Chondrocyte (in vitro differentiated cells): ENCODE measurements around the gene CCDC148. TPM values are rescaled to one million over a fixed set of nuclear protein-coding genes. Genes with fewer than 3 reads are reported as not detected.
A peak's percentile ranks its signal among the peaks of the same experiment; 100 is the strongest.

Experiments used
- DNase-seq: peaks from one replicate; pipeline ENCODE4 v3.0.0; 2021; ENCODE audit warnings: mixed read lengths, low spot score
- H3K27ac Mint-ChIP-seq: one replicate; pipeline ENCODE4 v1.8.0; 2021; ENCODE audit warnings: mild to moderate bottlenecking, moderate library complexity, mixed read lengths; ENCODE audit not compliant: unreplicated experiment
- H3K27me3 Mint-ChIP-seq: 2 replicates; pipeline ENCODE4 v1.8.0; 2021; ENCODE audit warnings: low read depth, mixed read lengths
- H3K36me3 Mint-ChIP-seq: 2 replicates; pipeline ENCODE4 v1.8.0; 2021; ENCODE audit warnings: low read depth, mixed read lengths
- H3K4me1 Mint-ChIP-seq: 2 replicates; pipeline ENCODE4 v1.8.0; 2021; ENCODE audit warnings: low read depth, mild to moderate bottlenecking, mixed read lengths
- H3K4me3 Mint-ChIP-seq: one replicate; pipeline ENCODE4 v1.8.0; 2021; ENCODE audit warnings: mild to moderate bottlenecking, moderate library complexity, mixed read lengths; ENCODE audit not compliant: unreplicated experiment
- H3K9me3 Mint-ChIP-seq: 2 replicates; pipeline ENCODE4 v1.8.0; 2021; ENCODE audit warnings: low read depth, mixed read lengths
- total RNA-seq: library from RNA; stranded (reverse); gene quantifications from 3 replicates; pipeline ENCODE4 v1.2.1, GENCODE V29; 2021
- TF ChIP-seq, protein P1 (sequence below): fragments of 200-600 bp; sonication (generic); IDR thresholded peaks from 2 replicates; pipeline ENCODE4 v1.5.0; 2021; ENCODE audit warnings: antibody characterized with exemption, mild to moderate bottlenecking, moderate library complexity

Gene CCDC148
- total RNA-seq, 1 donor from 2014 or later = 0.52 TPM

DNA sequence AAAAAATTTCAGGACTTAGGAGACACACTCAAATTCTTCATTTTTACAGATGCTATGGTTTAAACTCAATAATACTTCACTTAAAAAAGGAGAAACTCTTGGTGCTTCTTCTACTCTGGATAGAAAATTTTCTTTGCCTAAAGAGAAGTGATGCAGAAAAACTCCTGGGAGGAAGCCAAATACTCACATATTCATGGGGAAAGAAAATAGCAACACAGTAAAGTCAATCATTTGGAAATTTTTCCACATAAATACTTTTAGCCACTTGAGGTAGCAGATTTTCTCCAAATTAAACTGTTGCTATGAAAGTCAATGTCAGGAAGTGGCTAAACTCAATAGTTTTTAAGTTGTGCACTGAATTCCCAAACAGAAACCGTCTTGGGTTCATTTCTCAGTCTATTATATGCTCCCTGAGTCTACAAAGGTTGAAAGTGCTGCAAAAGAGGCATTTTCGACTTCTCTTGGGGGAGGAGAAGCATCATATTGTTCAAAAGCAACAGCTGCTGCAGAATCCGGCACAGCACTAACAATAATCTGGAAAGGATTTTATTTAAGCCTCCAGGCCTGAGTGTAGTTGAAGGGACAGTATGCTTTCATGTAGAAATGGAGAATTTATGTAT is 273.8 kb downstream of the CCDC148 start:
- Mint-ChIP-seq H3K27me3 (no peaks in the 10 kb centered on the region), H3K4me1 (peaks cover 35% of the 10 kb centered on the region), H3K27ac (no peak overlapping the region), H3K9me3 (no peaks in the 10 kb centered on the region), H3K4me3 (no peak overlapping the region), H3K36me3 (no peaks in the 10 kb centered on the region)
- TF ChIP-seq, protein P1, sequence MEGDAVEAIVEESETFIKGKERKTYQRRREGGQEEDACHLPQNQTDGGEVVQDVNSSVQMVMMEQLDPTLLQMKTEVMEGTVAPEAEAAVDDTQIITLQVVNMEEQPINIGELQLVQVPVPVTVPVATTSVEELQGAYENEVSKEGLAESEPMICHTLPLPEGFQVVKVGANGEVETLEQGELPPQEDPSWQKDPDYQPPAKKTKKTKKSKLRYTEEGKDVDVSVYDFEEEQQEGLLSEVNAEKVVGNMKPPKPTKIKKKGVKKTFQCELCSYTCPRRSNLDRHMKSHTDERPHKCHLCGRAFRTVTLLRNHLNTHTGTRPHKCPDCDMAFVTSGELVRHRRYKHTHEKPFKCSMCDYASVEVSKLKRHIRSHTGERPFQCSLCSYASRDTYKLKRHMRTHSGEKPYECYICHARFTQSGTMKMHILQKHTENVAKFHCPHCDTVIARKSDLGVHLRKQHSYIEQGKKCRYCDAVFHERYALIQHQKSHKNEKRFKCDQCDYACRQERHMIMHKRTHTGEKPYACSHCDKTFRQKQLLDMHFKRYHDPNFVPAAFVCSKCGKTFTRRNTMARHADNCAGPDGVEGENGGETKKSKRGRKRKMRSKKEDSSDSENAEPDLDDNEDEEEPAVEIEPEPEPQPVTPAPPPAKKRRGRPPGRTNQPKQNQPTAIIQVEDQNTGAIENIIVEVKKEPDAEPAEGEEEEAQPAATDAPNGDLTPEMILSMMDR = no peak
- DNase-seq = no peak

DNA sequence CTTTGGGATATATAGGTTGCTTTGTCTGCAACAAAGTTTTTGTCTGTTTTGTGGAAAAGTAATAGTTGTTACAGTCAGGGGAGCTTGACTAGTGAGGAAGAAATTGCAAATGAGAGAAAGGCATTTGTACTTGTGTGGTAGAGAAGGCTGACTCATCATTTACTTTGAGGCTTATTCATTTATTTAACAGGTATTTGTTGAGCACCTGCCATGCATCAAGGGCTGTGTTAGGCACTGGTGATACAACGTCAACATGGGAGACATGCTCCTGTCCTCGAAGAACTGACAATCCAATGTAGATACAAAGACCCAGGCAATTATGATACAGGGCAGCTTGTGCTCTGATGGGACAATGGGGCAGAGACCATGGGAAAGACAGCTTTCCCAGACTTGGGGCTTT is 275.4 kb downstream of the CCDC148 start:
- Mint-ChIP-seq H3K4me1 (peaks cover 35% of the 10 kb centered on the region), H3K4me3 (no peak overlapping the region), H3K27me3 (no peaks in the 10 kb centered on the region), H3K27ac (no peak overlapping the region), H3K36me3 (no peaks in the 10 kb centered on the region), H3K9me3 (no peaks in the 10 kb centered on the region)
- DNase-seq = no peak
- TF ChIP-seq, protein P1 = no peak

DNA sequence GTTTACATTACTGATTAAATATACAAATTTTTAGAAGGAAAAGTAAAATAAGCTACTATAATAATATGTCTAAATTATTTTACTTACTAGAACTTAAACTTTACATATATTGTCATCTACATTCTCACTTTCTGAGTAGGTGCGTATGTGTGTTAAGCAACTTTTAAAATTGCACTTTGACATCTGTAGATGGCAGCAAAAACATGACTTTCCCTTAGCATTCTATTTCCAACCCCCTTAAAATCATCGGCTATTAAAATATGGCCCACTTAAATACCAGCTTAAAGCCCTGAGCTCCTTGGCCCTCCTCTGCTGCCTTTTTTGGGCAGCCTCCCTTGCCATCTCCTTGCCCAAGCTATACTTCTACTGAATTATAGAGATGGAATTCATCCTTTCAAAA is 276.9 kb downstream of the CCDC148 start:
- no peaks in the 10 kb centered on the region for H3K27me3 Mint-ChIP-seq
- no peak for DNase-seq
- H3K4me1 Mint-ChIP-seq = peaks cover 25% of the 10 kb centered on the region
- no peak overlapping the region for H3K4me3 Mint-ChIP-seq
- no peaks in the 10 kb centered on the region for H3K9me3 Mint-ChIP-seq
- H3K27ac Mint-ChIP-seq = no peak overlapping the region
- H3K36me3 Mint-ChIP-seq = no peaks in the 10 kb centered on the region
- TF ChIP-seq, protein P1 = peak; percentile 87

DNA sequence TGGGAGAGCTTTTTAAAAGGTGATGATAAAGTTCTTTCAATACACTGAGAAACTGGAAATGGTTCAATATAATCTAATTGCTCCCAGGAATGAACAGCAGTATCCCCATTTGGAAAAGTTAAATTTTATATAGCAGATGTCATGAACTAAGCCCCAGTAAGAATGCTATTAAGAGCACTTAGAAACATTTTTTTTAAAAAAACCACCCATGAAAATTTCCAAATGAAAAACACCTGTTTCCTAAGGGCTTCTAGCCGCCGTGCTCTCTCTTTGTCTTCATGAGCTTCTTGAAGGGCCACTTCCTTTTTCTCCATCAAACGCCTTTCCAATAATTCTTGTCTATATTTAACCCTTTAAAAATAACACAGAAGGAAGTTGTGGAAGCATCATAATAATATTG is 277.9 kb downstream of the CCDC148 start:
- no peak overlapping the region for H3K4me3 Mint-ChIP-seq
- H3K4me1 Mint-ChIP-seq = peaks cover 19% of the 10 kb centered on the region
- H3K36me3 Mint-ChIP-seq = no peaks in the 10 kb centered on the region
- H3K27me3 Mint-ChIP-seq = no peaks in the 10 kb centered on the region
- no peaks in the 10 kb centered on the region for H3K9me3 Mint-ChIP-seq
- TF ChIP-seq, protein P1 = no peak
- no peak for DNase-seq
- no peak overlapping the region for H3K27ac Mint-ChIP-seq

DNA sequence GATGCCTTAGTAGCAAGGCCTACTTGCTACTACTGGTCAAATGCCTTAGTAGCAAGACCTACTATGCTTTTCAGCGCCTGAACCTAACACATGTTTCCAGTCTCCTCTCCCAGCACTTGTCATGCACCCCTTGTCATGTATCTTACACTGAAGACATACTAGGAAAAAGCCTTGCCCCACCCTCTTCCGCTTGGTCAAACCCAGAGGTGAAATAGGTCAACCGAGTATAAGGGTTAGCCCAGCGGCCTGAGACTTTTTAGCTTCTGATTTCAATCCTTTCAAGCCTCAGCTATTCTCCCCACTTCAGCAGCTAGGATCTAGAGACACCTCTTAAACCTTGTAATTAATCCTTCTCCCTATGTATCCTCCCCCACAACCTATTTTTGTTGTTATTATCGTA is 281.6 kb downstream of the CCDC148 start:
- no peaks in the 10 kb centered on the region for H3K9me3 Mint-ChIP-seq
- H3K4me1 Mint-ChIP-seq = peaks cover 2% of the 10 kb centered on the region
- no peak for DNase-seq
- H3K27ac Mint-ChIP-seq = no peak overlapping the region
- no peak overlapping the region for H3K4me3 Mint-ChIP-seq
- H3K27me3 Mint-ChIP-seq = no peaks in the 10 kb centered on the region
- TF ChIP-seq, protein P1 = no peak
- no peaks in the 10 kb centered on the region for H3K36me3 Mint-ChIP-seq
